HCT116 (cell line): ENCODE measurements around the gene ACER2. TPM values are rescaled to one million over a fixed set of nuclear protein-coding genes. Genes with fewer than 3 reads are reported as not detected.

Experiments
- ATAC-seq: fragments of 200-7000 bp; cut with Tn5 transposase; 2 replicates; pipeline ENCODE4 v1.9.1; 2020; ENCODE audit warnings: mild to moderate bottlenecking, moderate library complexity
- BruUV-seq: library from RNA; stranded (reverse); fragments of 400-500 nt; replicated peaks from 2 replicates; lab custom pipeline; 2021; lab: Mats Ljungman, UMichigan
- CTCF ChIA-PET: fragments of 300-600 bp; sonication (Branson Sonifier 250); formaldehyde crosslinking; loops from one replicate; lab custom pipeline; 2021; ENCODE audit warnings: antibody characterized with exemption; lab: Charles Lee
- POLR2A ChIA-PET: fragments of 300-600, 350-600 bp; sonication (Branson Sonifier 250); formaldehyde crosslinking; loops from one replicate; lab custom pipeline; 2021; ENCODE audit warnings: antibody characterized with exemption; lab: Charles Lee
- RAD21 ChIA-PET, 2 experiments: fragments of 300-600 bp; sonication (Branson Sonifier 250); formaldehyde crosslinking; loops; one replicate each; lab custom pipeline; 2023; ENCODE audit warnings: low total read pairs in 2 of 2; ENCODE audit not compliant: uncharacterized antibody in 2 of 2, unreplicated experiment in 2 of 2, low non-redundant PET in 1 of 2; lab: Charles Lee
- DNase-seq: peaks from one replicate; pipeline ENCODE4 v3.0.0-alpha.2; 2010; ENCODE audit warnings: low read depth, low spot score
- H2AFZ ChIP-seq: fragments of 200-600 bp; shearing (Covaris generic), sonication (generic); 2 replicates; pipeline ENCODE4 v1.6.1; 2017; ENCODE audit warnings: low read depth, mixed run types, mixed read lengths, antibody characterized with exemption, low read length; ENCODE audit not compliant: poor library complexity, severe bottlenecking
- H3K27ac ChIP-seq: 2 replicates; pipeline ENCODE4 v1.5.1; 2012; ENCODE audit warnings: low read depth, low read length
- H3K27me3 ChIP-seq: fragments of 200-600 bp; sonication (generic); 2 replicates; pipeline ENCODE4 v1.6.1; 2016; ENCODE audit warnings: mixed run types, low read length, mixed read lengths; ENCODE audit not compliant: insufficient read depth
- H3K36me3 ChIP-seq, 2 experiments: fragments of 200-500 bp in 1 of 2; fragments of 200-600 bp in 1 of 2; sonication (Bioruptor generic) in 1 of 2; sonication (generic) in 1 of 2; 2 replicates each; pipeline versions ENCODE4 v1.5.1 to v1.6.1; 2014 to 2016; ENCODE audit warnings: low read length in 2 of 2, inconsistent platforms in 1 of 2, mixed read lengths in 1 of 2, mixed run types in 1 of 2; ENCODE audit not compliant: insufficient read depth in 2 of 2, control insufficient read depth in 1 of 2
- H3K4me1 ChIP-seq, 2 experiments: fragments of 200-600 bp in 1 of 2; sonication (generic) in 1 of 2; 2 replicates each; pipeline versions ENCODE4 v1.5.1 to v1.6.1; 2012 to 2017; ENCODE audit warnings: low read length in 2 of 2, inconsistent platforms in 1 of 2, mild to moderate bottlenecking in 1 of 2, mixed read lengths in 1 of 2, mixed run types in 1 of 2, moderate library complexity in 1 of 2; ENCODE audit not compliant: insufficient read depth in 2 of 2, control insufficient read depth in 1 of 2
- H3K4me2 ChIP-seq: fragments of 200-600 bp; sonication (generic); 2 replicates; pipeline ENCODE4 v1.6.1; 2017; ENCODE audit warnings: mixed run types, low read length, mixed read lengths
- H3K4me3 ChIP-seq, 2 experiments: fragments of 200-600 bp in 1 of 2; sonication (generic) in 1 of 2; replicated peaks in 1 of 2; 2 replicates each; pipeline ENCODE4 v1.5.1; 2011 to 2016; ENCODE audit warnings: low read length in 2 of 2, control low read depth in 1 of 2, low read depth in 1 of 2, mild to moderate bottlenecking in 1 of 2, mixed read lengths in 1 of 2, mixed run types in 1 of 2
- H3K79me2 ChIP-seq: fragments of 200-600 bp; sonication (generic); 2 replicates; pipeline ENCODE4 v1.6.1; 2017; ENCODE audit warnings: mild to moderate bottlenecking, mixed run types, low read length, moderate library complexity, mixed read lengths; ENCODE audit not compliant: insufficient read depth
- H3K9ac ChIP-seq: fragments of 200-600 bp; sonication (generic); 2 replicates; pipeline ENCODE4 v1.6.1; 2016; ENCODE audit warnings: low read length, mixed read lengths
- H3K9me2 ChIP-seq: fragments of 200-600 bp; sonication (generic), shearing (Covaris generic); 2 replicates; pipeline ENCODE4 v1.6.1; 2017; ENCODE audit warnings: mixed run types, mild to moderate bottlenecking, moderate library complexity; ENCODE audit not compliant: insufficient read depth
- H3K9me3 ChIP-seq, 2 experiments: fragments of 200-500 bp in 1 of 2; fragments of 200-600 bp in 1 of 2; sonication (Bioruptor generic) in 1 of 2; sonication (generic) in 1 of 2; 2 replicates each; pipeline ENCODE4 v1.6.1; 2014 to 2017; ENCODE audit warnings: low read length in 2 of 2, mixed read lengths in 2 of 2, inconsistent platforms in 1 of 2, low read depth in 1 of 2, mild to moderate bottlenecking in 1 of 2, mixed run types in 1 of 2, moderate library complexity in 1 of 2; ENCODE audit not compliant: control insufficient read depth in 1 of 2, insufficient read depth in 1 of 2
- H4K20me1 ChIP-seq: fragments of 200-600 bp; sonication (generic), shearing (Covaris generic); 2 replicates; pipeline ENCODE4 v1.6.1; 2017; ENCODE audit warnings: mixed run types, mild to moderate bottlenecking, moderate library complexity; ENCODE audit not compliant: insufficient read depth
- ATF3 ChIP-seq: IDR thresholded peaks from 2 replicates; pipeline ENCODE4 v1.6.1; 2012
- CBX3 ChIP-seq: IDR thresholded peaks from 2 replicates; pipeline ENCODE4 v1.6.1; 2012; ENCODE audit warnings: low read depth
- EZH2 ChIP-seq: fragments of 200-600 bp; sonication (generic); IDR thresholded peaks from 2 replicates; pipeline ENCODE4 v1.6.1; 2017; ENCODE audit warnings: antibody characterized with exemption, mixed run types
- FOSL1 ChIP-seq: IDR thresholded peaks from 2 replicates; pipeline ENCODE4 v1.6.1; 2012; ENCODE audit warnings: low read depth
- JUND ChIP-seq: IDR thresholded peaks from 2 replicates; pipeline ENCODE4 v1.6.1; 2012
- MAX ChIP-seq: IDR thresholded peaks from 2 replicates; pipeline ENCODE4 v1.6.1; 2012
- POLR2A ChIP-seq: IDR thresholded peaks from 2 replicates; pipeline ENCODE4 v1.7.0; 2011; ENCODE audit warnings: borderline replicate concordance; ENCODE audit not compliant: insufficient read depth, insufficient read length; ENCODE audit errors: extremely low read depth
- POLR2AphosphoS5 ChIP-seq: IDR thresholded peaks from 2 replicates; pipeline ENCODE4 v1.6.1; 2011; ENCODE audit warnings: mild to moderate bottlenecking, low read depth, low read length, moderate library complexity
- RAD21 ChIP-seq: IDR thresholded peaks from 2 replicates; pipeline ENCODE4 v1.6.1; 2012; ENCODE audit warnings: low read depth, mild to moderate bottlenecking
- SP1 ChIP-seq: IDR thresholded peaks from 2 replicates; pipeline ENCODE4 v1.6.1; 2012; ENCODE audit warnings: low read depth
- ZNF274 ChIP-seq: fragments of 200-500 bp; sonication (Bioruptor generic); IDR thresholded peaks from 2 replicates; pipeline ENCODE4 v1.6.1; 2014; ENCODE audit warnings: mild to moderate bottlenecking, low read depth, low read length, inconsistent platforms
- intact Hi-C: fragments of 100-400 bp; cut with micrococcal nuclease; formaldehyde crosslinking; loops from 2 replicates; pipeline ENCODE4 v1.10.0; 2022
- total RNA-seq: library from RNA; stranded (reverse); gene quantifications from one replicate; pipeline ENCODE4 v1.2.1, GENCODE V29; 2021; ENCODE audit not compliant: unreplicated experiment
- TF ChIP-seq, protein P1 (sequence below), 3 experiments: fragments of 200-600 bp in 1 of 3; sonication (generic) in 1 of 3; IDR thresholded peaks in 2 of 3; conservative IDR thresholded peaks in 1 of 3; 2 replicates each; pipeline ENCODE4 v1.5.1; 2012 to 2017; ENCODE audit warnings: low read depth in 2 of 3, low read length in 2 of 3, antibody characterized with exemption in 1 of 3, borderline replicate concordance in 1 of 3, control low read depth in 1 of 3, mild to moderate bottlenecking in 1 of 3, mixed read lengths in 1 of 3, mixed run types in 1 of 3, moderate library complexity in 1 of 3; ENCODE audit not compliant: insufficient read depth in 1 of 3

The ACER2 gene
- total RNA-seq, 1 experiment from 2014 or later = 4.3 TPM

DNA sequence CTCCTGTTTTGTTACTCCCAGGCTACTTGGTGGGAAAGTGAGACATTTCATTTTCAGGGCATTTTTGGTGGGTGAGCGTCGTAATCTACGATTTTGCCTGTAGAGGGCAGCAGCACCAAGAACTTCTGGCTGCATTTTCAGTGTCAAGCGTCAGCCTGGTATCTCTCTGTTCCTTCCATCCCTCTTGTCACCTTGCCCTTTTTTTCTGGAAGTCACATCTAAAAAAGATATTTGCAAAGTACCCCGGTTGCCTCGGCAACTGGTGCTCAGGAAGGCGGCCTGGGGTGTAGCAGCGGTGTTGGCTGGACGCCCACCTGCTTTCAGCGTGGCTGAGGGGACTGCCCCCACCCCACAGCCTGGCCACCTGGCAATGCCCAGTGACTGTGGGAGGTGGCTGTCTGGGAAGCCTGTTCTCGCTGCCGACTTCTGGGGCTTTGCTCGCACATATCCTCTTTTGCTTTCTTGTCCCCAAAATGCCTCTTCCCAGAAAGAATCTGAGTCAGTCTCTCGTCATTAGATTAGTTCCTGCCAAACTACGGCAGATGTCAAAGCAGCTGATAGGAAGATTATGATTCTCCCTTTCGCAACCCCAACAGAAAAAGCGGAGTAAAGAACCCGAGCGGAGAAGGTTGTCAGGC lies 84.5 kb downstream of the ACER2 start:
- no peaks in the 10 kb centered on the region for H3K9me2 ChIP-seq
- H3K36me3 ChIP-seq = no peaks in the 10 kb centered on the region
- RAD21 ChIA-PET = no interaction called here
- intact Hi-C loops = loop anchor here (5.0 kb wide), 1 partner anchor 149 kb away; no protein-coding TSS in a partner anchor
- no peak overlapping the region for H3K4me3 ChIP-seq
- H3K9ac ChIP-seq = no peak overlapping the region
- peaks cover 23% of the 10 kb centered on the region; the same call in 1 of the 2 replicates for H3K27me3 ChIP-seq
- CTCF ChIA-PET = no interaction called here
- TF ChIP-seq RAD21 (peak; percentile 70), JUND (no peak), POLR2AphosphoS5 (no peak), FOSL1 (no peak), CBX3 (no peak)
- TF ChIP-seq, protein P1, sequence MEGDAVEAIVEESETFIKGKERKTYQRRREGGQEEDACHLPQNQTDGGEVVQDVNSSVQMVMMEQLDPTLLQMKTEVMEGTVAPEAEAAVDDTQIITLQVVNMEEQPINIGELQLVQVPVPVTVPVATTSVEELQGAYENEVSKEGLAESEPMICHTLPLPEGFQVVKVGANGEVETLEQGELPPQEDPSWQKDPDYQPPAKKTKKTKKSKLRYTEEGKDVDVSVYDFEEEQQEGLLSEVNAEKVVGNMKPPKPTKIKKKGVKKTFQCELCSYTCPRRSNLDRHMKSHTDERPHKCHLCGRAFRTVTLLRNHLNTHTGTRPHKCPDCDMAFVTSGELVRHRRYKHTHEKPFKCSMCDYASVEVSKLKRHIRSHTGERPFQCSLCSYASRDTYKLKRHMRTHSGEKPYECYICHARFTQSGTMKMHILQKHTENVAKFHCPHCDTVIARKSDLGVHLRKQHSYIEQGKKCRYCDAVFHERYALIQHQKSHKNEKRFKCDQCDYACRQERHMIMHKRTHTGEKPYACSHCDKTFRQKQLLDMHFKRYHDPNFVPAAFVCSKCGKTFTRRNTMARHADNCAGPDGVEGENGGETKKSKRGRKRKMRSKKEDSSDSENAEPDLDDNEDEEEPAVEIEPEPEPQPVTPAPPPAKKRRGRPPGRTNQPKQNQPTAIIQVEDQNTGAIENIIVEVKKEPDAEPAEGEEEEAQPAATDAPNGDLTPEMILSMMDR (IDR thresholded peaks at IDR 0.05 in 2 of 3, conservative IDR thresholded peaks at IDR 0.05 in 1 of 3; ENCODE audit: borderline replicate concordance in 1 of 3, insufficient read depth in 1 of 3, low read depth in 2 of 3, low read length in 2 of 3) = peak; percentile 44 to 87 (median 71); a peak in 5 of 6 replicates
- H2AFZ ChIP-seq = peak overlapping the region; percentile 16
- no TSS peak for BruUV-seq
- DNase-seq (peak; percentile 33), ATAC-seq (peak; percentile 86)
- POLR2A ChIA-PET = no interaction called here
- peak overlapping the region; percentile 37 for H3K4me2 ChIP-seq
- H3K27ac ChIP-seq = no peak overlapping the region
- no peaks in the 10 kb centered on the region for H3K79me2 ChIP-seq
- no peaks in the 10 kb centered on the region for H3K9me3 ChIP-seq
- H3K4me1 ChIP-seq = peaks cover 0 to 5% of the 10 kb centered on the region in 2 experiments; a peak in 1 of 4 replicates
- H4K20me1 ChIP-seq = no peaks in the 10 kb centered on the region

- no TSS peak for BruUV-seq
- H2AFZ ChIP-seq = no peak overlapping the region
- TF ChIP-seq POLR2A (no peak), ATF3 (no peak), EZH2 (no peak), ZNF274 (no peak), POLR2AphosphoS5 (no peak), SP1 (no peak), MAX (no peak)
- TF ChIP-seq, protein P1 (IDR thresholded peaks at IDR 0.05 in 2 of 3, conservative IDR thresholded peaks at IDR 0.05 in 1 of 3; ENCODE audit: borderline replicate concordance in 1 of 3, insufficient read depth in 1 of 3, low read depth in 2 of 3, low read length in 2 of 3) = no peak
Observed at GRCh38 chr9:19493876-19494275, 85.1 kb downstream of the ACER2 start.

More at GRCh38 chr9:19493876-19494275, 85.1 kb downstream of the ACER2 start:
- Histone ChIP-seq H3K36me3 (no peaks in the 10 kb centered on the region), H3K4me2 (no peak overlapping the region), H3K9me2 (no peaks in the 10 kb centered on the region), H3K4me1 (peaks cover 0 to 5% of the 10 kb centered on the region in 2 experiments; a peak in 1 of 4 replicates), H3K27ac (no peak overlapping the region), H3K9ac (no peak overlapping the region), H4K20me1 (no peaks in the 10 kb centered on the region), H3K4me3 (no peak overlapping the region), H3K79me2 (no peaks in the 10 kb centered on the region), H3K27me3 (peaks cover 23% of the 10 kb centered on the region; the same call in 1 of the 2 replicates), H3K9me3 (no peaks in the 10 kb centered on the region)
- ChIA-PET RAD21 (no interaction called here), CTCF (no interaction called here), POLR2A (no interaction called here)
- ATAC-seq = no peak
- intact Hi-C loops = loop anchor here (5.0 kb wide), 1 partner anchor 148 kb away; no protein-coding TSS in a partner anchor
- DNase-seq = no peak
